CD4-positive, alpha-beta T cell treated with Interleukin-2 at 100 ng/mL for 4 hours (primary cell): Measurements from ENCODE around the gene AK9.
A peak's percentile ranks its signal among the peaks of the same experiment; 100 is the strongest.
"Not testable (repeated sequence)": the region's sequence is repeated elsewhere in the genome, so short reads cannot be mapped to it uniquely, and the experiment has no call there.

Experiments
- DNase-seq: peaks from one replicate; pipeline ENCODE4 v3.0.0-alpha.2; 2020; ENCODE audit warnings: low spot score

The AK9 gene

DNA sequence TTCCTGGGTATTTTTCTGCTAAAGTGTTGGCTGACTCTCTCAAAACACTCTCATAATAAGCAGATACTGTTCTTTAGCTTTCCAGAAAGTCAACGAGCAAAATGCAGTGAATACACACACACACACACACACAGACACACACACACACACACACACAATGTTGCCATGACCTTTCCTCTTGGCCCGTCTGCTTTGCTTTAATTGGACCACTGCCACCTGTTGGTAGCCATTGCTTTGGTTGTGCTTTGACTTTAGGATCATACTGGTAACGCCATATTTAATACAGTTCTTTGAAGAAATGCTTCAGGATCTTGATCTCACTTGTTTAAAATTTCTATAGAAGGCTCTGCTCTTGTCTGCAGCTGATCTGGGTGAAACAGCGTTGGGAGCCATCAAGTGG, 4.5 kb upstream of the AK9 start:
- peak; percentile 14 for DNase-seq

DNA sequence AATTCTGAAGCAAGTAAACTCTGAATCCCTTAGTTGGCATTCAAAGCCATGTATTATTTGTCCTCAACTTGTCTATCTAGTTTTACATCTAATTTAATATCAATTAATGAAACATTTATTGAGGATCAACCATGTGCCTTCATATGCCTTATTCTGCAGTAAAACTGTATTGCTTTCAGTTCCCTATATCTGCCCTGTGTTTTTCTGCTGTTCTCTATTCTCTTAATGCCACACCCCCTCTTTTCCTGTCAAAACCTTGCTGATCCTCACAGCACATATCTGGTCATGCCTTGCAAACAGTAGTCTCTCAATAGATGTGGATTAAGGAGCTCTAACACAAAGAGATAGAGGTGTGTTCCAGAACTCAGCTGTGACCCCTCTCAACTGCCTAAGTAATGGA, 2.1 kb upstream of the AK9 start:
- DNase-seq, result no peak

DNA sequence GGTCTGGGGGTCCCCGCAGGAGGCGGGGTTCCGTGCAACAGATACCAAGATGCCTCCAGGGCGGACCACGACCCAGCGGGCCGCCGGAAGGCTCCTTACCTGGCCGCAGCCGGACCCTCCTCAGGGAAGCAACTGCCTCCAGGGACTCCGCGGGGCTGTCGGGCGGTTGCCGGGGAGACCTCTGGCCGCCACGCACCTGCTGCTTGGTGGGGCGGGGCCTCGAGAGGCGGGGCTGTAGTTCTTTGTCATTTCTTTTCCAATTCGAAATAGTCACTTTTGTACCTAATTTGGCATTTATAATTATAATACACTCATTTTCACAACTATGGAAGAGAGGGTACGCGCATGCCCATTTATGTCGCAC, 647 bp downstream of the AK9 start:
- DNase-seq, result peak; percentile 52

- no peak for DNase-seq
Measured at GRCh38 chr6:109687271-109687761, 3.7 kb downstream of the AK9 start.

- no peak for DNase-seq
Measured at GRCh38 chr6:109686566-109687265, 4.3 kb downstream of the AK9 start.

DNA sequence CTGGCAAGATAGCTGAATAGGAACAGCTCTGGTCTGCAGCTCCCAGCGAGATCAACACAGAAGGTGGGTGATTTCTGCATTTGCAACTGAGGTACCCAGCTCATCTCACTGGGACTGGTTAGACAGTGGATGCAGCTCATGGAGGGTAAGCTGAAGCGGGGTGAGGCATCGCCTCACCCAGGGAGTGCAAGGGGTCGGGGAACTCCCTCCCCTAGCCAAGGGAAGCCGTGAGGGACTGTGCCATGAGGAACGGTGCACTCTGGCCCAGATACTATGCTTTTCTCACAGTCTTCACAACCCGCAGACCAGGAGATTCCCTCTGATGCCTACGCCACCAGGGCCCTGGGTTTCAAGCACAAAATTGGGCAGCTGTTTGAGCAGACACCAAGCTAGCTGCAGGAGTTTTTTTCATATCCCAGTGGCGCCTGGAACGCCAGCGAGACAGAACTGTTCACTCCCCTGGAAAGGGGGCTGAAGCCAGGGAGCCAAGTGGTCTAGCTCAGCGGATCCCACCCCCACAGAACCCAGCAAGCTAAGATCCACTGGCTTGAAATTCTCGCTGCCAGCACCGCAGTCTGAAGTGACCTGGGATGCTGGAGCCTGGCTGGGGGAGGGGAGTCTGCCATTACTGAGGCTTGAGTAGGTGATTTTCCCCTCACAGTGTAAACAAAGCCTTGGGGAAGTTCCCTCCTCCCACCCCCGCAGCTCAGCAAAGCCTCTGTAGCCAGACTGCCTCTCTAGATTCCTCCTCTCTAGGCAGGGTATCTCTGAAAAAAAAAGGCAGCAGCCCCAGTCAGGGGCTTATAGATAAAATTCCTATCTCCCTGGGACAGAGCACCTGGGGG, 12.1 kb downstream of the AK9 start:
- not testable (repeated sequence) for DNase-seq

GRCh38 chr6:109678240-109678639, 12.8 kb downstream of the AK9 start:
- DNase-seq, result no peak

DNA sequence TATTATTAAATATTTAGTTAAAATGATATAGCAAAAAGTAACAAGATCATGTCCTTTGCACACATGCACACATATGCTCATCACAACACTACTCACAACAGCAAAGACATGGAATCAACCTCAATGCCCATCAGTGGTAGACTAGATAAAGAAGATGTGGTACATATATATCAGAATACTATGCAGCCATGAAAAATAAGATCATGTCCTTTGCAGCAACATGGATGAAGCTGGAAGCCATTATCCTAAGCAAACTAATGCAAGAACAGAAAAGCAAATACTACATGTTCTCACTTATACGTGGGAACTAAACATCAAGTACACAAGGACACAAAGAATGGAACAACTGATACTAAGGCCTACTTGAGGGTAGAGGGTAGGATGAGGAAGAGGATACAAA, 14.3 kb downstream of the AK9 start:
- no peak for DNase-seq

DNA sequence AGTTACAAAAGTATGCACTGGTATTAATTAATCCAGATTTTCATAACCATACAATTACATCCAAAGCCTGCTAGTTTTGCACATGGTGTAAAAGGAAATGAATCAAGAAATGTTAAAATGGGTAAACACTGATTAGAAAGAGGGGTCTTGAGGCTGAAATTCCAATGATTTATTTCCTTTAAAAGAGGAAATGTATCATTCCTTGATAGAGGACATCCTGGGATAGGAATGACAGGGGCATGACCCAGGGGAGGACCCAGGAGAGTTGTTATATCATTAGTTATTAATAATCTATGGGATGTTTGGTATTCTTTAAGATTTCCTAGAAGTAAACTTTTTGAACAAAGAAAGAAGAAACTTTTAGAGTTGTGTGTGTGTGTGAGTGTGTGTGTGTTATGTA, 18.2 kb downstream of the AK9 start:
- DNase-seq, result no peak

DNA sequence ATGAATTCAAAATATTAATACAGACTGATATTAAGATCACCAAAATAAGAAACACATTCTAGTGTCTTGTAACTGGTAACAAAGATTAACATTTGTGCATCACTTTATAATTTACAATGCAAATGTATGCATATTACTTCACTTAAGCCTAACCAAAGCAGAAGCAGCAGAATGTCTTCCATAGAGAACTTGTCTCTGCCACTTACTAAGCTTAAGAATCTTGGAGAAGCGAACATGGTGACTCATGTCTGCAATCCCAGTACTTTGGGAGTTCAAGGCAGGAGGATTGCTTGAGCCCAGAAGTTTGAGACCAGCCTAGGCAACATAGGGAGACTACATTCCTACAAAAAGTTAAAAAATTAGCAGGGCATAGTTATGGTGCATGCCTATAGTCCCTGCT, 18.8 kb downstream of the AK9 start:
- no peak for DNase-seq

DNA sequence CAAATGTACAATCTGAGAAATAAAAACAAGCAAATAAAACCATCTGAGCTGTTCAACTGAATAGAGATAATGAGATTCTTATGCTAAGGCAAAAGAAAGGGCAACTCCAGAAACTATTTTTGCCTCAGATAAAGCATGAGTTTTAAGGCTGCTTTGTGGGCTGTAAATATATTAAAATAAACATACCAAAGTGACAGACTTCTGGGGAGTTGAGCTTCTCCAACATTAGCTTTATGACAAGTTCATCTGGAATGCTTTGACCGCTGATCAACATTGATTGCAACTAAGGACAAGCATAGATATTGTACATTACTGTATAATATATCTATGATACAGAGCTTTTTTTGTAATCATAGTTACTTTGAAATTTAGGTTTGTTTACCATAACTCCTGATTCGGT, 19.3 kb downstream of the AK9 start:
- no peak for DNase-seq

GRCh38 chr6:109669811-109670210, 21.2 kb downstream of the AK9 start:
- no peak for DNase-seq

DNA sequence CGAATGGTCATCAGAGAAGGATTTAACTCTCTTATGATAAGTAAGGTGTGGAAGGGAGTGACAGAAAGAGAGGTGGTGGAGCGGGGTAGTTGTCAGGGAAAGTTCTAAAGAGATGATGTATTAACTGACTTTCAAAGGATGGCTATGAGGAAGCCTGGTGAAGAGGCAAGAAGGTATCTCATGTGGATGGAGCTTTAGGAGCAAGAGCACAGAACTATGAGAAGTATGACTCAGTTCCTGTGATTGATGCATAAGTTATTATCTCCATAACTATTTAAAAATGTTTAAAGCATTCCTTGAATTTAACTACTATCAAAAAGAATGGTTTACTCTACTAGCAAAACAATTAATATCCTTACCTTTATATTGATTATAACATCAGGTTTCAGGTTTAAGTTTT, 28.8 kb downstream of the AK9 start:
- no peak for DNase-seq

GRCh38 chr6:109660526-109661320, 30.3 kb downstream of the AK9 start:
- no peak for DNase-seq

GRCh38 chr6:109655761-109656262, 35.2 kb downstream of the AK9 start:
- no peak for DNase-seq

- no peak for DNase-seq
Measured at GRCh38 chr6:109653264-109653663, 37.7 kb downstream of the AK9 start.

DNA sequence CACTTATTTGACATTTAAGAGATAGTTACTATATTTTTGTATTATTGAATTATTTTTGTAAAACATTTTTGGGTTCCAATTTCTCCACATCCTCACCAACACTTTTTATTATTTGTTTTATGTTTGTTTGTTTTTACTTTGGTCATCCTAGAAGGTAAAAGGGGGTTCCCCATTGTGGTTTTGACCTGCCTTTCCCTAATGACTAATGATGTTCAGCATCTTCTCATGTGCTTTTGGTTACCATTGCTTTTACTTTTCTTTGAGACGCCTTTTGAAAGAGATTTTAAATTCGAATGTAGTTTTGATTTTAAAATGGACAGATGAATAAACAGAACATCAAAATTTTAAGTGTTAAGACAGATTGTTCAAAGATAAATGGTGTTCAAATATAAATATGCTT, 46.9 kb downstream of the AK9 start:
- DNase-seq, result no peak

- no peak for DNase-seq
Measured at GRCh38 chr6:109632405-109632804, 58.6 kb downstream of the AK9 start.

- DNase-seq, result no peak
Measured at GRCh38 chr6:109631403-109631802, 59.6 kb downstream of the AK9 start.

DNA sequence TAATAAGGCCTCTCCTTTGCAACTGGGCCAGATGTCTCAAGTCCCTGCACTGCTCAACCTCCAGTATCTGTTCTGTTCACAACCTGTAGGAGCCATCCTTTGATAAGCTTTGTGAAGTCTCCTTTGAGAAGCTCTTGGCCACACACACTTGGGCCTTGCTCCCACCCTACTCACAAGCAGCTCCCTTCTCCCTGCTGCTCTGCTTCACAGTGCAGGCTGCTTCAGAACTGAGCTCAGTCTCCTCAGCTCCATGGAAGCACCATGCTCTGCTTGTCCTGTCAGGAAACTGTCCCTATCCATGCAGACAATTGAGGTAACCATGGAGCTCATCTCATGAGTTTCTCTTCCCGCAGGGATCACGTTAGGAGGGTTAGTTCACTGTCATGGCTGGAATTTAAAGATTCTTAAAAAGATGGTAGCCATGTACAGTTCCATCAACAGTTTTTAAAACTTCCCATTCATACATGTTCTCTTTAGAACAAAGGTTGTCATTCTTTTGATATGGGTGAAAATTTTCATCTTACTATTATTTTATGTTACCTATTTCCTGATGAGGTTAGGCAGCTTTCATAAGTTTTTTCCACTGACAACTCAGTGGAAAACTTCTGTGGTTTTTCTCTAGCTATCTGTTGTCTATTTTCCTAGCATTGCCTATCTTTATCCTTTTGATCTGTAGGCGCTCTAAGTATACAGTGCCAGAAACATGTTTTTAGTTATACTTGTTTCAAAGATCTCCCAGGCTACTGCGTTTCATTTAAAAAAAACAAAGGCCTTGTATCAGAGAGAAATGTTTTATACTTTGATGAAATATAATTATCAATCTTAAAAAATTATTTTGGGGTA, 62.6 kb downstream of the AK9 start:
- no peak for DNase-seq

GRCh38 chr6:109626311-109626710, 64.7 kb downstream of the AK9 start:
- DNase-seq, result no peak

DNA sequence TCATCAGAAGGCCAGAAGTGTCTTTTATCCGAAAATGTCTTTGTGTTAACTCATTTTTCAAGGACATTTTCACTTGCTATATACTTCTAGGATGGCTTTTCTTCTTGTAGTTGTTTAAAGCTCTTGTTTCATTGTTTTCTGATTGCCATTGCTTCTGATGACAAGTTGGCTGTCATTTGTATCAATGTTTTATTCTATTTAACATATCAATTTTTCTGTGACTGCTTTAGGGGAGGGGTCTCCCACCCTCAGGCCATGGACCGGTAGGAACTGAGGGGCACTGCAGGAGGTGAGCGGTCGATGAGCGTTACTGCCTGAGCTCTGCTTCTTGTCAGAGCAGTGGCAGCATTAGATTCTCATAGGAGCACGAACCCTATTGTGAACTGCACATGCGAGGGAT, 65.8 kb downstream of the AK9 start:
- DNase-seq, result no peak
